Tibial artery (tissue), 4 donors: ENCODE data around the gene SCYGR6.

Source experiments
- DNase-seq, 2 donors: peaks; one replicate each; pipeline ENCODE4 v3.0.0-alpha.2; 2019
- H3K27ac ChIP-seq, 2 donors: fragments of 200-600 bp; sonication (generic) in 1 of 2; 1 replicate in 1 of 2; 2 replicates in 1 of 2; pipeline ENCODE4 v1.5.1; 2018 to 2019; ENCODE audit warnings: mild to moderate bottlenecking in 1 of 2
- H3K27me3 ChIP-seq, 2 donors: fragments of 200-600 bp; sonication (generic) in 1 of 2; one replicate each; pipeline versions ENCODE4 v1.5.1 to v1.6.0; 2016 to 2019
- H3K36me3 ChIP-seq, 3 donors: fragments of 200-600 bp; sonication (generic) in 2 of 3; one replicate each; pipeline ENCODE4 v1.5.1; 2016 to 2019; ENCODE audit warnings: mild to moderate bottlenecking in 2 of 3
- H3K4me1 ChIP-seq, 4 donors: fragments of 200-600 bp; sonication (generic) in 2 of 4; 1 replicate in 3 of 4; 2 replicates in 1 of 4; pipeline ENCODE4 v1.5.1; 2016 to 2019
- H3K4me3 ChIP-seq, 2 donors: fragments of 200-600 bp; sonication (generic) in 1 of 2; 1 replicate in 1 of 2; 2 replicates in 1 of 2; pipeline ENCODE4 v1.5.1; 2018 to 2019; ENCODE audit warnings: mild to moderate bottlenecking in 2 of 2
- H3K9me3 ChIP-seq, 3 donors: fragments of 200-600 bp; sonication (generic) in 1 of 3; one replicate each; pipeline ENCODE4 v1.5.1; 2016 to 2019
- intact Hi-C: fragments of 100-400 bp; cut with DNase I; formaldehyde crosslinking; loops from one replicate; pipeline ENCODE4 v1.15.0; 2023; ENCODE audit warnings: low total_unique reads
- TF ChIP-seq, protein P1 (sequence below), 2 experiments: fragments of 200-600 bp in 1 of 2; fragments of 450-650 bp in 1 of 2; IDR thresholded peaks; one replicate each; pipeline ENCODE4 v1.5.1; 2017 to 2019; ENCODE audit warnings: antibody characterized with exemption in 2 of 2, mild to moderate bottlenecking in 1 of 2, moderate library complexity in 1 of 2

SCYGR6 gene, protein sequence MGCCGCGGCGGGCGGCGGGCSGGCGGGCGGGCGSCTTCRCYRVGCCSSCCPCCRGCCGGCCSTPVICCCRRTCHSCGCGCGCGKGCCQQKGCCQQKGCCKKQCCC

DNA sequence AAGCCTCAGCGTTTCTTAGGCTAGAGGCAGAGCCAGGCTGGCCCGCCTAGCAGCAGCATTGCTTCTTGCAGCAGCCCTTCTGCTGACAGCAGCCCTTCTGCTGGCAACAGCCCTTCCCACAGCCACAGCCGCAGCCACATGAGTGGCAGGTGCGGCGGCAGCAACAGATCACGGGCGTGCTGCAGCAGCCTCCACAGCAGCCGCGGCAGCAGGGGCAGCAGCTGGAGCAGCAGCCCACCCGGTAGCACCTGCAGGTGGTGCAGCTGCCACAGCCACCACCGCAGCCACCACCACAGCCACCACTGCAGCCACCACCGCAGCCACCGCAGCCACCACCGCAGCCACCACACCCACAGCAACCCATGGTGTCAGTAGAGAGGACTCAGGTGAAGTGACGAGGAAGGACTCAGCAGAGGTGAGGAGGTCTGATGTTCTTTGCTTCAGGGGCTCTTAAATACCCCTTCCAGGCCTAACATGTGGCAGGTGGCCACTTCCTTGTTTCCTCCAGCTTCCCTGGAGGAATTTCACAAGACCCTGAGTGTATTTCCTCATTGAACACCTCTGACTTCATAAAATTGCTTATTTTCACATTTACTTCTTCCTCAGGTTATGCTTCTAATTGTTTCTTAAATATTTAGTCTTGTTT is at the start of gene SCYGR6:
SCYGR6 (minus strand) TSS at position 364 of the 646 bp plus-strand sequence; CDS start at position 364, 0 bp downstream.
- H3K27ac ChIP-seq: no peak within 1 kb of the TSS
- DNase-seq: no peak
- H3K27me3 ChIP-seq: peaks cover 0 to 7% of the 10 kb centered on the region in 2 donors
- TF ChIP-seq, protein P1, sequence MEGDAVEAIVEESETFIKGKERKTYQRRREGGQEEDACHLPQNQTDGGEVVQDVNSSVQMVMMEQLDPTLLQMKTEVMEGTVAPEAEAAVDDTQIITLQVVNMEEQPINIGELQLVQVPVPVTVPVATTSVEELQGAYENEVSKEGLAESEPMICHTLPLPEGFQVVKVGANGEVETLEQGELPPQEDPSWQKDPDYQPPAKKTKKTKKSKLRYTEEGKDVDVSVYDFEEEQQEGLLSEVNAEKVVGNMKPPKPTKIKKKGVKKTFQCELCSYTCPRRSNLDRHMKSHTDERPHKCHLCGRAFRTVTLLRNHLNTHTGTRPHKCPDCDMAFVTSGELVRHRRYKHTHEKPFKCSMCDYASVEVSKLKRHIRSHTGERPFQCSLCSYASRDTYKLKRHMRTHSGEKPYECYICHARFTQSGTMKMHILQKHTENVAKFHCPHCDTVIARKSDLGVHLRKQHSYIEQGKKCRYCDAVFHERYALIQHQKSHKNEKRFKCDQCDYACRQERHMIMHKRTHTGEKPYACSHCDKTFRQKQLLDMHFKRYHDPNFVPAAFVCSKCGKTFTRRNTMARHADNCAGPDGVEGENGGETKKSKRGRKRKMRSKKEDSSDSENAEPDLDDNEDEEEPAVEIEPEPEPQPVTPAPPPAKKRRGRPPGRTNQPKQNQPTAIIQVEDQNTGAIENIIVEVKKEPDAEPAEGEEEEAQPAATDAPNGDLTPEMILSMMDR (IDR thresholded peaks at IDR 0.05): no peak
- H3K4me1 ChIP-seq: no peaks in the 10 kb centered on the region
- H3K4me3 ChIP-seq: no peak within 1 kb of the TSS
- no peaks in the 10 kb centered on the region for H3K9me3 ChIP-seq
- intact Hi-C loops: no loop called here
- H3K36me3 ChIP-seq: no peaks in the 10 kb centered on the region

DNA sequence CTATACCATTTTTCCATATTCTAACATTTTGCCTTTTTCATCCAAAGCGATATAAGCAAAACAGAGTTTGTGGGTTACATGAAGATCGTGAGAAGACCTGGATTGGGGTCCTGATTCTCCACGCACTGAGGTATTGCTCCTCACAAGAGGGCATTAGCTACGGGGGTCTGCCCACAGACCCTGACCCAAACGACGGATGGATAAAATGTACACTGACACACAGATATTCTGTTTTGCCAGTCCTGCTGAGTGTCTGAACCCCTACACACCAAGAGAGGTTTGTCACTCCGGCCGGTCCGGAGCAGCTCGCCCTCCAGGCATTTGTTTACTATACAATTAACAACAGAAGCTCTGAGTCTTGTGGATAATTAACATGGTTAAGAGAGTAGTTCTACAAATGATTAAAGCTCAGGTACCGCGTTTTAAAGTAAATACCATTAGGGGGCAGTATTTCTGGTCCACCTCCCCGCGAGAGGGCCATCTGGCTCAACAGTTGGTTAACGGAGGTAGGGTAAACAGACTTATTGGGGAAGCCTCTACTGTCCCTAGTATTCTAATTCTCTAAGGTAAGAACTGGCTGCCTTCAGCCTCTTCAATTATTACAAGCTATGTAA is 49.6 kb upstream of the SCYGR6 start:
- Histone ChIP-seq H3K27me3 (no peaks in the 10 kb centered on the region), H3K36me3 (no peaks in the 10 kb centered on the region), H3K4me3 (no peak overlapping the region), H3K9me3 (no peaks in the 10 kb centered on the region), H3K4me1 (no peaks in the 10 kb centered on the region), H3K27ac (no peak overlapping the region)
- intact Hi-C loops: no loop called here
- DNase-seq: no peak
- TF ChIP-seq, protein P1 (IDR thresholded peaks at IDR 0.05): no peak

DNA sequence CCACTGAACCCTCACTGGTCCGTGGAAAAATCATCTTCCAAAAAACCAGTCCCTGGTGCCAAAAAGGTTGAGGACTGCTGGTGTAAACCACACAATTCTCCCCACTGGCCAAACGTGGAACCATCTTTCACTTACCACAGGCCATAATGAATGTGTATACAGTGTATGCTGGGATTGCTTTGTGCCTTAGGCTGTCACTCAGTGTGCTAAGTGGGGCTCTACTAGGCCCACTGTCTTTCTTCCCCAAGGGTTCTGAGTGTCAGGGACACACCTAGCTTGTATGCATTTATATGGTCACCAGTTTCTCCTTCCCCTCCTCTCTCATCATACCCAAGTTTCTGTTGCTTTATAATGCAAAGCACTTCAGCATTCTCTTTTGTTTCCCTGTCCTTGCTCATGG is 48.4 kb upstream of the SCYGR6 start:
- no peaks in the 10 kb centered on the region for H3K4me1 ChIP-seq
- H3K27me3 ChIP-seq: no peaks in the 10 kb centered on the region
- intact Hi-C loops: no loop called here
- no peaks in the 10 kb centered on the region for H3K9me3 ChIP-seq
- DNase-seq: no peak
- no peaks in the 10 kb centered on the region for H3K36me3 ChIP-seq
- H3K27ac ChIP-seq: no peak overlapping the region
- TF ChIP-seq, protein P1 (IDR thresholded peaks at IDR 0.05): no peak
- no peak overlapping the region for H3K4me3 ChIP-seq

DNA sequence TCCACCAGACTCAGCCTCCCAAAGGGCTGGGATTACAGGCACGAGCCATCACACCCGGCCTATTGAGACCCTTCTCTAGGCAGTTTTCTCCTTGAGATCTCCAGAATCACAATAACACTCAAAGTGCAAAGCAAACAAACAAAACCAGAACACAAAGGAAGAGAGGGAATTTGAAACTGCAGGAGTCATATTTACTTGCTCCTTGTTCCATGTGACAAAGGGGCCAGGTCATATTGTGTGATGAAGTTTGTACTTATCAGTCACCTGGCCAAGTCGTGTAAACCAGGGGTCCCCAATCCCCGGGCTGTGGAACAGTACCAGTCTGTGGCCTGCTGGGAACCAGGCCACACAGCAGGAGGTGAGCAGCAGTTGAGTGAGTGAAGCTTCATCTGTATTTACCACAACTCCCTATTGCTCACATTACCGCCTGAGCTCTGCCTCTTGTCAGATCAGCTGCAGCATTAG is 47.7 kb upstream of the SCYGR6 start:
- Histone ChIP-seq H3K9me3 (no peaks in the 10 kb centered on the region), H3K27ac (no peak overlapping the region), H3K4me1 (no peaks in the 10 kb centered on the region), H3K36me3 (no peaks in the 10 kb centered on the region), H3K4me3 (no peak overlapping the region), H3K27me3 (no peaks in the 10 kb centered on the region)
- no peak for DNase-seq
- TF ChIP-seq, protein P1 (IDR thresholded peaks at IDR 0.05): no peak
- intact Hi-C loops: no loop called here

DNA sequence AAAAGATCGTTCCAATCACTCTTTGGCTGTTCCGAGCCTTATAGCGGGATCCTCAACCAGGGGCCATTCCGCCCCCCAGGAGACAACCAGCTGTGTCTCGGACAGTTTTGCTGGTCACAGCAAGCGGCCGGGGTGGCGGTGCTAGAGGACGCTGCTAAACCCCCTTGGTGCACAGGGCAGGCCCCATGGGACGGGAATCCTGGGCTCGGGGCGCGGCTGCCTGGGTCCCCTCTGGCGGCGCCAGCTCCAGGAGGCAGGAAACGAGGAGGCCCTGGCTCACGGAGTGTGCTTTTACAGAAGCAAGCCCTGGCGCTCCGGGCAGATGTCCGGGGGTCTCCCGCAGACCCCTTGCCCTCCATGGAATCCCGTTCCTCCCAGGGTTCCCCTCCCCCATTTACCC is 43.3 kb upstream of the SCYGR6 start:
- H3K4me3 ChIP-seq: no peak overlapping the region
- intact Hi-C loops: loop anchor here (10.0 kb wide), 2 partner anchors 293 to 363 kb away; partner anchors contain the start of gene AGFG1
- no peaks in the 10 kb centered on the region for H3K36me3 ChIP-seq
- no peak overlapping the region for H3K27ac ChIP-seq
- TF ChIP-seq, protein P1 (IDR thresholded peaks at IDR 0.05): no peak
- no peaks in the 10 kb centered on the region for H3K27me3 ChIP-seq
- H3K9me3 ChIP-seq: no peaks in the 10 kb centered on the region
- DNase-seq: peak in 1 of 2 donors; percentile 48
- peaks cover 0 to 12% (median 3%) of the 10 kb centered on the region in 4 donors for H3K4me1 ChIP-seq
